Urinary bladder (tissue), 4 donors: ENCODE measurements around the gene PCP4L1. TPM values are rescaled to one million over a fixed set of nuclear protein-coding genes. Genes with fewer than 3 reads are reported as not detected.

ENCODE experiments used
- DNase-seq: peaks from one replicate; pipeline ENCODE4 v3.0.0-alpha.2; 2015; ENCODE audit errors: extremely low spot score
- H3K27ac ChIP-seq: one replicate; pipeline ENCODE4 v1.5.1; 2013; ENCODE audit warnings: low read depth, mild to moderate bottlenecking, moderate library complexity
- H3K36me3 ChIP-seq: one replicate; pipeline ENCODE4 v1.6.1; 2013; ENCODE audit warnings: mild to moderate bottlenecking, moderate library complexity; ENCODE audit not compliant: insufficient read depth
- H3K4me1 ChIP-seq: one replicate; pipeline ENCODE4 v1.6.1; 2013; ENCODE audit warnings: mild to moderate bottlenecking, moderate library complexity; ENCODE audit not compliant: insufficient read depth
- H3K4me3 ChIP-seq: one replicate; pipeline ENCODE4 v1.5.1; 2013; ENCODE audit warnings: low read depth, low read length
- WGBS: extraction: QIAGEN DNeasy Blood & Tissue Kit; methylation state at CpG from one replicate; pipeline ENCODE4 v1.1.7; 2013; 5-methylcytosine and 5-hydroxymethylcytosine counted together
- polyA plus RNA-seq: library from polyadenylated mRNA; stranded (reverse); fragments of 200-250 nt; gene quantifications from one replicate; pipeline ENCODE4 v1.2.3, GENCODE V29; 2013
- total RNA-seq: library from RNA; depleted of rRNA; stranded (reverse); fragments of >200 nt; gene quantifications from one replicate; pipeline ENCODE4 v1.2.3, GENCODE V29; 2014
- donor health status: healthy with polysubstance abuse.
- donor health status: healthy.

Gene PCP4L1
- total RNA-seq (22.8 TPM), polyA plus RNA-seq (39.2 TPM)

GRCh38 chr1:161258439-161259344, at the start of gene PCP4L1:
Gene PCP4L1, plus strand, starts transcription at chr1:161258745. Its CDS starts 230 bp downstream, at chr1:161258975.
- 2% methylated on average over 62 of the region's 62 CpGs for WGBS
- peak; percentile 52 for DNase-seq

DNA sequence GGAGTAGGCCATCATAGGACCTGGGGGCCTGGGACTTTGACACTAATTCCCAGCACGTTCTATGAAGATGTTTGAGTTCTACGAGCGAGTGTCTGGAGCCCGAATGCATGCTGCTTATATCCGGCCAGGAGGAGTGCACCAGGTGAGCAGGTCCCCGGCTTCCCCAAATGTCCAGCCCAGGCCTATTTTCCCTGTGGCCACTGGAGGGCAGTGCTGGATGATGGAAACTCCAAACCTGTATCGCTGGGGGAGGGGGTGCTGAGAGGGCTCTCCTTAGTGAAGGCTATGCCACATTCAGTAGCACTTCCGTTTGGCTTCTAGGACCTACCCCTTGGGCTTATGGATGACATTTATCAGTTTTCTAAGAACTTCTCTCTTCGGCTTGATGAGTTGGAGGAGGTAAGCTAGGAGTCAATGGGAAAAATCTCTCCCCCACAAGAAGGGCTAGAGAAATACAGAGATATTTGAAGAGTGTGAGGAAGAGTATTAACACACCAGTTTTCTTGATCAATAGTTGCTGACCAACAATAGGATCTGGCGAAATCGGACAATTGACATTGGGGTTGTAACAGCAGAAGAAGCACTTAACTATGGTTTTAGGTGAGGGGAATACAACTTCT, 48.6 kb upstream of the PCP4L1 start:
- H3K4me3 ChIP-seq, result no peak overlapping the region
- DNase-seq, result no peak
- H3K36me3 ChIP-seq, result peaks cover 7% of the 10 kb centered on the region
- H3K4me1 ChIP-seq, result no peaks in the 10 kb centered on the region
- H3K27ac ChIP-seq, result no peak overlapping the region
- WGBS, result 41% methylated on average over 11 of the region's 11 CpGs

More at GRCh38 chr1:161258439-161259344, at the start of gene PCP4L1:
- Histone ChIP-seq H3K27ac (no peak within 1 kb of the TSS), H3K4me3 (peak within 1 kb of the TSS; percentile 39), H3K4me1 (no peaks in the 10 kb centered on the region), H3K36me3 (no peaks in the 10 kb centered on the region)

DNA sequence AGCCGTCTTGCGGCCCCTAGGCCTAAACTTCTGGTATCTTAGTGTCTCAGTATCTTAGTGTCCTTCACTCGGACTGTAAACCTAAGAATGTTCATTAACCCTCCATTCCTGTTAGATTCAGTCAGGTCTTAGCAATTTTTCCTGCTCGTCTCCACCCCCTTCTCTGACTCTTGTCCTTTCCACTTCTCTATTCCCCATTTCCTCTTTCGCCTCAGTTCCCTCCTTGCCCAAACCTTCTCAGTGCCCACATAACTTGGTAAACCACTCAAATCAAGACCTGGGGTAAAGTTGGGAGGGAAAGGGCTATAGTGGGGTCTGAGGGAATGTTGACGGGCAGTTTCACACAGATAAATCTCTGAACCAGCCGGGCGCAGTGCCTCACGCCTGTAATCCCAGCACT, 44.2 kb upstream of the PCP4L1 start:
- 87% methylated on average over 9 of the region's 9 CpGs for WGBS
- Histone ChIP-seq H3K27ac (no peak overlapping the region), H3K4me3 (no peak overlapping the region), H3K36me3 (peaks cover 4% of the 10 kb centered on the region), H3K4me1 (no peaks in the 10 kb centered on the region)
- no peak for DNase-seq

DNA sequence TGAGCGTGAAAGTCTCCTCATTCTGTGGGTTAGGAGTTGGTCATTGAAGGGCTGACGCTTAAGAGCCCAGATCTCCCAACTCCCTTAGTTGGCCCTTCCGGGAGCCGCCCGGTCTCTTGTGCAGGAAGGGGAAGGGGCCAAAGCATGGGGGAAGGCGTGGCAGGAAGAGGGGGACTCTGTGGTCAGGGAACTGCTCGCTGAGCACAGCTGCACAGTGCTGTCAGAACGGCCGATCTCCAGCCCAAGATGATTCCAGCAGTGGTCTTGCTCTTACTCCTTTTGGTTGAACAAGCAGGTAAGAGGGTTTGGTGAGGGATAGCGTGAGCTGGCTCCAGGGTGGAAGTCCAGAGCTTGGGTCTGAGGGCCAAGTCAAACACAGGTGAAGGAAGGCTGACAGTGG, 43.5 kb upstream of the PCP4L1 start, which contains the start of gene FCER1G:
Gene FCER1G (plus strand): TSS at position 220 of the 400 bp plus-strand sequence. CDS start 27 bp downstream, at position 247.
- H3K27ac ChIP-seq, result no peak within 1 kb of the TSS
- 78% methylated on average over 10 of the region's 10 CpGs for WGBS
- H3K4me1 ChIP-seq, result no peaks in the 10 kb centered on the region
- DNase-seq, result no peak
- peaks cover 3% of the 10 kb centered on the region for H3K36me3 ChIP-seq
- no peak within 1 kb of the TSS for H3K4me3 ChIP-seq

- Histone ChIP-seq H3K4me1 (no peaks in the 10 kb centered on the region), H3K4me3 (no peak overlapping the region), H3K36me3 (no peaks in the 10 kb centered on the region), H3K27ac (no peak overlapping the region)
- no peak for DNase-seq
- WGBS, result 58% methylated on average over 7 of the region's 7 CpGs
Measured at GRCh38 chr1:161216945-161217712, 41.4 kb upstream of the PCP4L1 start.

DNA sequence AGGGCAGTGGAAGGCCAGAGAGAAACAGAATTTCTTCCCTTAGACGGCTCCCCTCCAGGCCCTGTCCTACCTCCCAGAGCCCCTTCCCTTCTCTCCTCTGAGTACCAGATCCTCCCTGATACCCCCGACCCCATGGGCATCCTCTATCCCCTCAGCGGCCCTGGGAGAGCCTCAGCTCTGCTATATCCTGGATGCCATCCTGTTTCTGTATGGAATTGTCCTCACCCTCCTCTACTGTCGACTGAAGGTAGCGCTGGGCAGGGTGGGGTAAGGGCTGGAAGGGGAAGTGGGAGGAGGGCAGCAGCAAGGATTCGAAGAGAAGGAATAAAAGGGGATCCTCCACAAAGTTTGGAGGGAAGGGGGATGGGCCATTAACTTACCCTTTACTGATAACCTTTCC, 40.7 kb upstream of the PCP4L1 start:
- Histone ChIP-seq H3K27ac (no peak overlapping the region), H3K36me3 (no peaks in the 10 kb centered on the region), H3K4me3 (no peak overlapping the region), H3K4me1 (no peaks in the 10 kb centered on the region)
- WGBS, result 58% methylated on average over 6 of the region's 6 CpGs
- no peak for DNase-seq

GRCh38 chr1:161218301-161219077, 40.1 kb upstream of the PCP4L1 start:
- DNase-seq, result no peak
- Histone ChIP-seq H3K4me3 (no peak overlapping the region), H3K4me1 (no peaks in the 10 kb centered on the region), H3K36me3 (no peaks in the 10 kb centered on the region), H3K27ac (no peak overlapping the region)
- 64% methylated on average over 8 of the region's 8 CpGs for WGBS

DNA sequence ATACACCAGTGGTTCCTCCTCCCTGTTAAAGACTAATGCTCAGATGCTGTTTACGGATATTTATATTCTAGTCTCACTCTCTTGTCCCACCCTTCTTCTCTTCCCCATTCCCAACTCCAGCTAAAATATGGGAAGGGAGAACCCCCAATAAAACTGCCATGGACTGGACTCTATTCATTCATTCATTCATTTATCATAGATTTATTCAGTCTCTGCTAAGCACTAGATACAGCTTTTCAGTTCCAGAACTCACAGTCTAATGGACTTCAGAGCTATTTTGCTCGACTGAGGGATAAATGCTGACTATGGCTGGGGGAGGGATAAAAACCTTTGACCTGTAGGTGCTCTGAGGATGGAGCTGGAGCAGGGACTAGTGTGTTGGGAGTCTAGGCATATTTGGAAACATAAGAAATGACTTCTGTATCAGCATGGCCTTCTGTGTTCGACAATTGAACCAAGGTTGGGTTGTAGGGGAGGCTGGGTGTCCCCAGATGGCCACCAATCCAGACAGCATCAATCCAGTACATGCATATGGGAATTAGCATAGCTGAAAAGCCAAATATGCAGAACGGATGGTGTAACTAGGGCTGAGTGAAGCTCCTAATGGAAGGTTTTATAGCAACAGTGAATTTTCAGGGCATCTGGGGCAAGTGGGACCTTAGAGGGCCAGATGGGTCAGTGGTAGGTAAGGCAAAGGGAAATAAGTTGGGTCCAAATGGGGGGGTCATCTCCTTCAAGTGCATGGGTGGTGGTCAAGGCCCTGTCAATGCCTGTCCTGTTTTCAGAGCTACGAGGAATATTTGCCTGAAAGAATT, 39.3 kb upstream of the PCP4L1 start:
- Histone ChIP-seq H3K36me3 (no peaks in the 10 kb centered on the region), H3K27ac (no peak overlapping the region), H3K4me3 (no peak overlapping the region), H3K4me1 (no peaks in the 10 kb centered on the region)
- DNase-seq, result no peak
- WGBS, result 82% methylated on average over 5 of the region's 5 CpGs

DNA sequence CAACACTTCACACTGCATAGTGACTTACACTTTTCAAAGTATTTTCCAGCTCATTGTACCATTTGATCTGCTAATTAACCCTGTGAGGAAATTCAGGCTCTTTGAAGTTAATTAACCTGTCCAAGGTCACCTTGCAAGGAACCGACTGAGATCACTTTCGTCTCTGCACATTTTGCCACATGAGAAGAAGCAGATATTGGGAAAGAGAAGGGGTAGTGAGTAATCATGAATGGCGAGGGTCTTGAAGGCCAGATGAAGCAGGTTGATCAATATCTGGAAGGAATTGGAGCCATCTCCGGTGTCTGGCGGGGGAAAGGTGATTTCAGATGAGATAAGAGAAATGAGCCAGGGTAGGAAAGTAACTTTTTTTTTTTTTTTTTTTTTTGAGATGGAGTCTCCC, 38.5 kb upstream of the PCP4L1 start:
- no peak for DNase-seq
- Histone ChIP-seq H3K36me3 (no peaks in the 10 kb centered on the region), H3K4me1 (no peaks in the 10 kb centered on the region), H3K27ac (no peak overlapping the region), H3K4me3 (no peak overlapping the region)
- WGBS, result 77% methylated on average over 5 of the region's 5 CpGs

- Histone ChIP-seq H3K4me1 (no peaks in the 10 kb centered on the region), H3K27ac (no peak overlapping the region), H3K36me3 (no peaks in the 10 kb centered on the region), H3K4me3 (no peak overlapping the region)
- 77% methylated on average over 6 of the region's 6 CpGs for WGBS
- no peak for DNase-seq
Measured at GRCh38 chr1:161222175-161223019, 36.1 kb upstream of the PCP4L1 start.

GRCh38 chr1:161223805-161224694, 34.5 kb upstream of the PCP4L1 start:
- Histone ChIP-seq H3K4me3 (no peak overlapping the region), H3K27ac (no peak overlapping the region), H3K36me3 (no peaks in the 10 kb centered on the region), H3K4me1 (no peaks in the 10 kb centered on the region)
- DNase-seq, result no peak
- WGBS, result 88% methylated on average over 7 of the region's 7 CpGs
